ENCODE data around the gene SLC10A7.

SLC10A7 gene

GRCh38 chr4:146333895-146334262 lies 187.9 kb downstream of the SLC10A7 start:
- H3K27ac ChIP-seq: no peak overlapping the region
- ChIA-PET POLR2A (ENCODE audit: low non-redundant PET) (no interaction called here), CTCF (no interaction called here)
- no peak for DNase-seq (ENCODE audit: low spot score)
- TF ChIP-seq CTCF (conservative IDR thresholded peaks at IDR 0.05; ENCODE audit: low read depth): no peak

- ChIA-PET CTCF (no interaction called here), POLR2A (ENCODE audit: low non-redundant PET) (no interaction called here)
- H3K27ac ChIP-seq: no peak overlapping the region
- peak; percentile 29 for DNase-seq (ENCODE audit: low spot score)
- TF ChIP-seq CTCF (conservative IDR thresholded peaks at IDR 0.05; ENCODE audit: low read depth): no peak
These were observed 188.4 kb downstream of the SLC10A7 start for GRCh38 chr4:146333187-146333894.

- no peak for TF ChIP-seq CTCF (conservative IDR thresholded peaks at IDR 0.05; ENCODE audit: low read depth)
- H3K27ac ChIP-seq: no peak overlapping the region
- ChIA-PET POLR2A (ENCODE audit: low non-redundant PET) (no interaction called here), CTCF (interaction anchor here (0.6 kb wide), 1 partner anchor 384 kb away, joined by 7 read pairs; no protein-coding TSS in a partner anchor)
- no peak for DNase-seq (ENCODE audit: low spot score)
These were observed 191.3 kb downstream of the SLC10A7 start for GRCh38 chr4:146330392-146330791.

GRCh38 chr4:146329050-146329716 lies 192.6 kb downstream of the SLC10A7 start:
- no peak overlapping the region for H3K27ac ChIP-seq
- TF ChIP-seq CTCF (conservative IDR thresholded peaks at IDR 0.05; ENCODE audit: low read depth): no peak
- POLR2A ChIA-PET (ENCODE audit: low non-redundant PET): no interaction called here
- CTCF ChIA-PET: no interaction called here
- DNase-seq (ENCODE audit: low spot score): peak; percentile 61

- peak overlapping the region; percentile 81 for H3K27ac ChIP-seq
- no peak for TF ChIP-seq CTCF (conservative IDR thresholded peaks at IDR 0.05; ENCODE audit: low read depth)
- ChIA-PET POLR2A (ENCODE audit: low non-redundant PET) (no interaction called here), CTCF (no interaction called here)
- DNase-seq (ENCODE audit: low spot score): no peak
These were observed 193.7 kb downstream of the SLC10A7 start for GRCh38 chr4:146327859-146328650.

- TF ChIP-seq CTCF (conservative IDR thresholded peaks at IDR 0.05; ENCODE audit: low read depth): no peak
- CTCF ChIA-PET: interaction anchor here (0.6 kb wide), 2 partner anchors 47 to 853 kb away, joined by 3 read pairs; no protein-coding TSS in a partner anchor
- H3K27ac ChIP-seq: no peak overlapping the region
- no peak for DNase-seq (ENCODE audit: low spot score)
- POLR2A ChIA-PET (ENCODE audit: low non-redundant PET): no interaction called here
These were observed 202.8 kb downstream of the SLC10A7 start for GRCh38 chr4:146318894-146319293.
